Esophagus muscularis mucosa (tissue), 3 donors: ENCODE measurements around the gene FBRS.
A peak's percentile ranks its signal among the peaks of the same experiment; 100 is the strongest.

Experiments used
- CTCF ChIP-seq, 3 experiments: fragments of 200-600 bp in 2 of 3; fragments of 450-650 bp in 1 of 3; sonication (generic) in 2 of 3; IDR thresholded peaks; one replicate each; pipeline ENCODE4 v1.5.1; 2017 to 2019; ENCODE audit warnings: antibody characterized with exemption in 3 of 3, mild to moderate bottlenecking in 2 of 3, moderate library complexity in 1 of 3
- POLR2A ChIP-seq: fragments of 450-650 bp; IDR thresholded peaks from one replicate; pipeline ENCODE4 v1.6.1; 2017; ENCODE audit warnings: antibody characterized with exemption, moderate library complexity, mild to moderate bottlenecking, low read depth
- POLR2AphosphoS5 ChIP-seq, 2 donors: sonication (generic); formaldehyde crosslinking; IDR thresholded peaks; one replicate each; pipeline ENCODE4 v1.6.1; 2017; ENCODE audit warnings: antibody characterized with exemption in 2 of 2

GRCh38 chr16:30615358-30616091 is 42.7 kb upstream of the FBRS start:
- TF ChIP-seq CTCF (IDR thresholded peaks at IDR 0.05), result peak in 1 of 3 experiments; percentile 41
- no peak for TF ChIP-seq POLR2A
- no peak for TF ChIP-seq POLR2AphosphoS5 (IDR thresholded peaks at IDR 0.05)
